ENCODE data around the gene USH2A. TPM values are rescaled to one million over a fixed set of nuclear protein-coding genes. Genes with fewer than 3 reads are reported as not detected.

Gene USH2A
- total RNA-seq, 4 donors from 2014 or later: 0.08 to 0.18 TPM; not detected in 2

DNA sequence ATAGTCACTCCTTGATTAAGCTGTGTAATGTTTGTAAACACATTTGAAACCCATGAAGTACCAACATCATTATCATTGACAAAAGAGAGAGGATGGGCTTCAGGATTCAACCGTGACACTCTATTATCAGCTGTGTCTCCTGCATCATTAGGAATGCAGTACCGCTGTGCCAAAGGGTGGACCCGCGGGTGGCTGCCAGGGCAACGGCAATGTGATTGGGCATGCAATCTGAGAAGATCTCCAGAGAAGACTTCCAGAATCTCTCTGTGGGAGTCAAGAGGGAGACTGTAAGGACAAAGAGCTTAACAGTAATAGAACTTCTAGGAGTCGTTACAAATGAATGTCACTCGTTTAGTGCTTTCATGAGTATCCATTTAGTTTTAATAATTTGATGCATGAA, 97.9 kb downstream of the USH2A start:
- Histone ChIP-seq H3K4me1 (no peaks in the 10 kb centered on the region), H3K27me3 (no peaks in the 10 kb centered on the region), H3K36me3 (no peaks in the 10 kb centered on the region), H3K9me3 (no peaks in the 10 kb centered on the region), H3K27ac (no peak overlapping the region), H3K4me3 (no peak overlapping the region)
- 52% methylated on average over 7 of the region's 7 CpGs for WGBS
- TF ChIP-seq POLR2AphosphoS5 (IDR thresholded peaks at IDR 0.05): no peak
- no peak for TF ChIP-seq POLR2A (IDR thresholded peaks at IDR 0.05)
- TF ChIP-seq, protein P1, sequence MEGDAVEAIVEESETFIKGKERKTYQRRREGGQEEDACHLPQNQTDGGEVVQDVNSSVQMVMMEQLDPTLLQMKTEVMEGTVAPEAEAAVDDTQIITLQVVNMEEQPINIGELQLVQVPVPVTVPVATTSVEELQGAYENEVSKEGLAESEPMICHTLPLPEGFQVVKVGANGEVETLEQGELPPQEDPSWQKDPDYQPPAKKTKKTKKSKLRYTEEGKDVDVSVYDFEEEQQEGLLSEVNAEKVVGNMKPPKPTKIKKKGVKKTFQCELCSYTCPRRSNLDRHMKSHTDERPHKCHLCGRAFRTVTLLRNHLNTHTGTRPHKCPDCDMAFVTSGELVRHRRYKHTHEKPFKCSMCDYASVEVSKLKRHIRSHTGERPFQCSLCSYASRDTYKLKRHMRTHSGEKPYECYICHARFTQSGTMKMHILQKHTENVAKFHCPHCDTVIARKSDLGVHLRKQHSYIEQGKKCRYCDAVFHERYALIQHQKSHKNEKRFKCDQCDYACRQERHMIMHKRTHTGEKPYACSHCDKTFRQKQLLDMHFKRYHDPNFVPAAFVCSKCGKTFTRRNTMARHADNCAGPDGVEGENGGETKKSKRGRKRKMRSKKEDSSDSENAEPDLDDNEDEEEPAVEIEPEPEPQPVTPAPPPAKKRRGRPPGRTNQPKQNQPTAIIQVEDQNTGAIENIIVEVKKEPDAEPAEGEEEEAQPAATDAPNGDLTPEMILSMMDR (IDR thresholded peaks at IDR 0.05): no peak
- TF ChIP-seq EP300 (IDR thresholded peaks at IDR 0.05): no peak
- no peak for DNase-seq (ENCODE audit: low spot score in 2 of 2)

DNA sequence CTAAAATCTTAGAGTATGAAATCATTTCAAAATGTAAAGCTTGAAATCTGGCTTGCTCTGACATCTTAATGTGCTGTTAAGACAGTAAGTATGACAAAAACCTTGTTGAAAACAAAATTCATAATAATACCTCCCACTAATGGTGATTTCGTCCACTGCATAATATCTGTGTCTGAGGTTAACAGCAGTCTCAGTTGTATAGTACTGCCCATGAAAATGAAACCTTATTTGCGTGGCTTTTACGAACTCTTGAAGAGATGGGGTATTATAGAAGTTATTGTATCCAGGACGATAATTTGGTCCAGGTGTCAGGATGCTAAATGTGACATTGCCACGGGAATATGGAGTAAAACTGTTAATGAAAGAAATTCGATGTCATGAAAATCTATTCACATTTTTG, 99.9 kb downstream of the USH2A start:
- H3K27me3 ChIP-seq: no peaks in the 10 kb centered on the region
- 78% methylated on average over 6 of the region's 6 CpGs for WGBS
- no peaks in the 10 kb centered on the region for H3K4me1 ChIP-seq
- H3K9me3 ChIP-seq: no peaks in the 10 kb centered on the region
- no peak overlapping the region for H3K27ac ChIP-seq
- TF ChIP-seq POLR2A (IDR thresholded peaks at IDR 0.05) (no peak), EP300 (IDR thresholded peaks at IDR 0.05) (no peak), POLR2AphosphoS5 (IDR thresholded peaks at IDR 0.05) (no peak)
- TF ChIP-seq, protein P1 (IDR thresholded peaks at IDR 0.05): no peak
- no peaks in the 10 kb centered on the region for H3K36me3 ChIP-seq
- DNase-seq (ENCODE audit: low spot score in 2 of 2): no peak
- H3K4me3 ChIP-seq: no peak overlapping the region

- TF ChIP-seq POLR2AphosphoS5 (IDR thresholded peaks at IDR 0.05): no peak
- TF ChIP-seq, protein P1 (IDR thresholded peaks at IDR 0.05): no peak
- no peak for TF ChIP-seq EP300 (IDR thresholded peaks at IDR 0.05)
- no peak for TF ChIP-seq POLR2A (IDR thresholded peaks at IDR 0.05)
- WGBS: 57% methylated on average over 3 of the region's 3 CpGs
- DNase-seq (ENCODE audit: low spot score in 2 of 2): no peak
These were observed 108.7 kb downstream of the USH2A start for GRCh38 chr1:216314379-216315095.

DNA sequence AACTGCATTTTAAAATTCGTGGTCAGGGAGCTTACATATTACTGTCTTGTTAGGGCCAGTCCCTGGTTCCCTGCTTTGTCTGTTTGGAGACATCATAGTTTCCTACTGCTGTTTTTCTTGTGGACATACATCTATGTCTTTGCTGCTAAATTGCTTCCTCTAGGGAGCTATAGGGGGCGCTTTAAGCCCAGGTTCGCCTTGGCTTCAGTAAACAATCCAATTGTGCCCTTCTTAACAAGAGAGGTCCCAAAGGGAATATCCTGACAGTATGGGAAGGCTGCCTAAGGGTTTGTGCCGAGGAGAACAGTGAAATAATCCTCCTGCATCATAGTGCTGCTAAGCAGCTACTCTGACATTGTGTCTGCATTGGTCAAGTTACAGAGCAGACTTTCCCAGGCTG, 112.5 kb downstream of the USH2A start:
- TF ChIP-seq POLR2AphosphoS5 (IDR thresholded peaks at IDR 0.05) (no peak), POLR2A (IDR thresholded peaks at IDR 0.05) (no peak)
- TF ChIP-seq, protein P1 (IDR thresholded peaks at IDR 0.05): no peak
- no peaks in the 10 kb centered on the region for H3K4me1 ChIP-seq
- no peaks in the 10 kb centered on the region for H3K36me3 ChIP-seq
- no peaks in the 10 kb centered on the region for H3K9me3 ChIP-seq
- no peak for DNase-seq (ENCODE audit: low spot score in 2 of 2)
- H3K4me3 ChIP-seq: no peak overlapping the region
- no peak overlapping the region for H3K27ac ChIP-seq
- WGBS: 6% methylated on average over 4 of the region's 4 CpGs
- H3K27me3 ChIP-seq: no peaks in the 10 kb centered on the region

More at GRCh38 chr1:216314379-216315095, 108.7 kb downstream of the USH2A start:
- Histone ChIP-seq H3K9me3 (no peaks in the 10 kb centered on the region), H3K4me1 (no peaks in the 10 kb centered on the region), H3K27me3 (no peaks in the 10 kb centered on the region), H3K4me3 (no peak overlapping the region), H3K27ac (no peak overlapping the region), H3K36me3 (no peaks in the 10 kb centered on the region)

DNA sequence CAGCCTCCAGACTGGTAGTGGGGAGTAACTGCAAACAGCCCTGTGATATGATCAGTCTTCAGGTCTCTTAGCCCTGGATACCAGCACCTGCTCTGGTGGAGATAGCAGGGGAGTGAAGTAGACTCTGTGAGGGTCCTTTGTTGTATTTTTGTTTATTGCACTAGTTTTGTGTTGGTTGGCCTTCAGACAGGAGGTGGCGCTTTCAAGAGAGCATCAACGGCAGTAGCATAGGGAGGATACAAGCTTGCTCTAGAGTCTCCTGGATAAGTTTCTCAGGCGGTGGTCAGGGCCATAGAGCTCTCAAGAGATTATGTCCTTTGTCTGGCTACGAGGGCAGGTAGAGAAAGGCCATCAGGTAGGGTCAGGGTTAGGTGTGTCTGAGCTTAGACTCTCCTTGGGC, 116.4 kb downstream of the USH2A start:
- H3K27ac ChIP-seq: no peak overlapping the region
- TF ChIP-seq POLR2AphosphoS5 (IDR thresholded peaks at IDR 0.05): no peak
- TF ChIP-seq, protein P1 (IDR thresholded peaks at IDR 0.05): no peak
- TF ChIP-seq EP300 (IDR thresholded peaks at IDR 0.05): no peak
- no peak for TF ChIP-seq POLR2A (IDR thresholded peaks at IDR 0.05)
- no peaks in the 10 kb centered on the region for H3K27me3 ChIP-seq
- WGBS: 93% methylated on average over 4 of the region's 4 CpGs
- no peaks in the 10 kb centered on the region for H3K36me3 ChIP-seq
- H3K4me1 ChIP-seq: no peaks in the 10 kb centered on the region
- no peak for DNase-seq (ENCODE audit: low spot score in 2 of 2)
- H3K9me3 ChIP-seq: no peaks in the 10 kb centered on the region
- no peak overlapping the region for H3K4me3 ChIP-seq
